ENCODE results near the gene GPANK1. TPM values are rescaled to one million over a fixed set of nuclear protein-coding genes. Genes with fewer than 3 reads are reported as not detected.

Gene GPANK1
- total RNA-seq, 1 donor from 2014 or later: 18.7 TPM

DNA sequence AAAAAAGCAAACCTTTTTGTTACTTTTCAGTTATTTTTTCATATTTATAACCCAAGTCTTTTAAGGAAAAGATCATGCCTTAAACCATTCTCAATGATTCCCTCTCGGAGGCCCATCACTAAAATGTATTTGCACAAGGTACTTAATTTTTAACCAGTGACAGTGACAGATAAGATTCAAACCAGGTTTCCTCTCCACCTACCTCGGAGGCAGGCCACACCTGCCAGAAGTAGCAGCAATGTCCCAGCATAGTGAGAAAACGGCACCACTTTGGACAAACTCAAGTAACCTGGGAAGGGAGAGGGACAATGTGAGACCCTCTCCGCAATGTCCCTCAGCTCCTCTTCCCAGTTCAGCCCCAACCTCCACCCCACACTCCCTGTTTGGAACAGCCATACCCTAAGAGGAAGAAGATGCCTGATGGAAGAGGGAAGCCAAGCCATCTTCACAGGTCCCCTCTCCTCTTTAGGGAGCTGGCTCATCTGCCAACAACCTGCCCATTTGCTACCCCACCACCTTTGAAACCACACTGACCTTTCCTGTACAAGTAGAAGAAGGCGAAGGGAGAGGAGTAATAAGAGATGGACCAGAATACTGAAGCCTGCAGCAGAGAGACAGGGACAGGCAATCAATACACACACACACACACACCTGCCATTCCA is 36.1 kb upstream of the GPANK1 start:
- no peak for TF ChIP-seq CTCF (IDR thresholded peaks at IDR 0.05)
- no peaks in the 10 kb centered on the region for H3K9me3 Mint-ChIP-seq (ENCODE audit: unreplicated experiment)
- no peaks in the 10 kb centered on the region for H3K27me3 Mint-ChIP-seq (ENCODE audit: unreplicated experiment)
- DNase-seq (ENCODE audit: extremely low spot score, unreplicated experiment): no peak
- H3K4me3 Mint-ChIP-seq (ENCODE audit: unreplicated experiment): peak overlapping the region; percentile 43
- H3K27ac Mint-ChIP-seq (ENCODE audit: unreplicated experiment): peak overlapping the region; percentile 45
- peaks cover 23% of the 10 kb centered on the region for H3K4me1 Mint-ChIP-seq (ENCODE audit: unreplicated experiment)
- peaks cover 13% of the 10 kb centered on the region for H3K36me3 Mint-ChIP-seq (ENCODE audit: unreplicated experiment)

DNA sequence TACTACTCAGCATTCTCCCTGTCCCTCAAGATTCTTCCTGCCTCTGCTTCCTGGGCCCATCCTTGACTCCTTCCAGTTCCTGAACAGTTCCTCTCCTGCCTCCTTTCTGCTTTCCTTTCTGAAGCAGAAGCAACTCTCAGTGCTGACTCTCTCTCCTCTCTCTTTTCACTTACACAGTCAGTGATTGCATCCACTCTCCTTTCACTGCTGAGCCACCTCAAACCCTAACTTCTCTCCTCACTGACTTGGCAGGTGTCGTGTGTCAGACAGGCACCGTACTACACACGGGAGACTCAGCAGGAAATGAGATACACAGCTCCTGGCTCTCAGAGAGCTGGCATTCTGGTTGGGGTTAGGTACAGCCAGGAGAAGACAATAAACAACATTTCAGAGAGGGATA is 32.8 kb upstream of the GPANK1 start:
- Mint-ChIP-seq H3K27ac (ENCODE audit: unreplicated experiment) (peak overlapping the region; percentile 32), H3K36me3 (ENCODE audit: unreplicated experiment) (peaks cover 21% of the 10 kb centered on the region), H3K4me3 (ENCODE audit: unreplicated experiment) (no peak overlapping the region), H3K27me3 (ENCODE audit: unreplicated experiment) (no peaks in the 10 kb centered on the region), H3K4me1 (ENCODE audit: unreplicated experiment) (peaks cover 18% of the 10 kb centered on the region), H3K9me3 (ENCODE audit: unreplicated experiment) (no peaks in the 10 kb centered on the region)
- no peak for DNase-seq (ENCODE audit: extremely low spot score, unreplicated experiment)
- no peak for TF ChIP-seq CTCF (IDR thresholded peaks at IDR 0.05)

DNA sequence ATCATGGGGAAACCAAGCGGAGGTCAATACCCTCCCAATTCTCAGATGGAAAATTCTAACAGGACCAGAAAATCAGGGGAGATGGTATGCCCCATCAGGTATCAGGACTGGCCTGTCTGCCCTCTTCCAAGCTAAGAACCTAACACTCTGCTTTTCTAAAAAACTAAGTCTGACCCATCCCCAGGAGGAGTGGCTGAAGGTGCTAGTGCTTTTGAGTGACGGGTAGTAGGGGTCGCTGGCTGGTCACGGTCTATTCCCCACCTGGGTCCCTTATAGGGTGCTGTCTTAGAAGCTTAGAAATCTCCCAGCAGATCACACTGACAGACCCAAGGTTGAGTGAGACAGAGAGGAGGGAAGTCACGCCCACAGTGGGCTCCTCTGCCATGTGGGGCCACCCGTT is 28.7 kb upstream of the GPANK1 start:
- Mint-ChIP-seq H3K4me3 (ENCODE audit: unreplicated experiment) (no peak overlapping the region), H3K36me3 (ENCODE audit: unreplicated experiment) (peaks cover 30% of the 10 kb centered on the region), H3K4me1 (ENCODE audit: unreplicated experiment) (no peaks in the 10 kb centered on the region), H3K9me3 (ENCODE audit: unreplicated experiment) (no peaks in the 10 kb centered on the region), H3K27me3 (ENCODE audit: unreplicated experiment) (no peaks in the 10 kb centered on the region), H3K27ac (ENCODE audit: unreplicated experiment) (no peak overlapping the region)
- TF ChIP-seq CTCF (IDR thresholded peaks at IDR 0.05): no peak
- no peak for DNase-seq (ENCODE audit: extremely low spot score, unreplicated experiment)

- Mint-ChIP-seq H3K27me3 (ENCODE audit: unreplicated experiment) (no peaks in the 10 kb centered on the region), H3K4me1 (ENCODE audit: unreplicated experiment) (no peaks in the 10 kb centered on the region), H3K4me3 (ENCODE audit: unreplicated experiment) (no peak overlapping the region), H3K9me3 (ENCODE audit: unreplicated experiment) (no peaks in the 10 kb centered on the region), H3K36me3 (ENCODE audit: unreplicated experiment) (peaks cover 28% of the 10 kb centered on the region), H3K27ac (ENCODE audit: unreplicated experiment) (no peak overlapping the region)
- TF ChIP-seq CTCF (IDR thresholded peaks at IDR 0.05): no peak
- no peak for DNase-seq (ENCODE audit: extremely low spot score, unreplicated experiment)
Measured at GRCh38 chr6:31692886-31693285, 28.1 kb upstream of the GPANK1 start.

DNA sequence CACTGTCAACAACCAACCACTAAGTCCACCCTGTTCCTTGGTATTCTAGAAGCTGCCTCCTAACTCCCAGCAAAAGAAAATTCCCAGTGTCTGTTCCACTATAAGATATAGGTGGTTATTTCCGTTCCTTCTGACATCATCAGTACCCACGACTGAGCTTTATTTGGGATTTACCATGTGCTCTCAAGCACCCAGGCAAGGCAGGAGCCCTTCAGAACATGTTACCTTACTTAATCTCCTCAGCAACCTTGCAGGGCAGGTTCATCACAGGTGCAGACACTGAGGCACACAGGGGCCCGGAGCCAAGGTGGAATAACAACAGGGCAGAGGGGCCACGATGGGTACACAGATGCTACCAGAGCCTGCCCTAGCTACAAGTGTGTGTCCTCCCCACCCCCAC is 27.6 kb upstream of the GPANK1 start:
- H3K36me3 Mint-ChIP-seq (ENCODE audit: unreplicated experiment): peaks cover 30% of the 10 kb centered on the region
- no peak for TF ChIP-seq CTCF (IDR thresholded peaks at IDR 0.05)
- no peaks in the 10 kb centered on the region for H3K9me3 Mint-ChIP-seq (ENCODE audit: unreplicated experiment)
- no peak overlapping the region for H3K27ac Mint-ChIP-seq (ENCODE audit: unreplicated experiment)
- no peaks in the 10 kb centered on the region for H3K27me3 Mint-ChIP-seq (ENCODE audit: unreplicated experiment)
- no peaks in the 10 kb centered on the region for H3K4me1 Mint-ChIP-seq (ENCODE audit: unreplicated experiment)
- no peak for DNase-seq (ENCODE audit: extremely low spot score, unreplicated experiment)
- H3K4me3 Mint-ChIP-seq (ENCODE audit: unreplicated experiment): no peak overlapping the region

Measured in osteocyte (in vitro differentiated cells).